Endothelial cell of umbilical vein (primary cell): ENCODE measurements around the gene UCKL1. TPM values are rescaled to one million over a fixed set of nuclear protein-coding genes. Genes with fewer than 3 reads are reported as not detected.

Source experiments
- BruUV-seq: library from RNA; stranded (reverse); fragments of 400-500 nt; replicated peaks from 2 replicates; lab custom pipeline; 2021; lab: Mats Ljungman, UMichigan
- CTCF ChIA-PET: fragments of 300-600, 350-600 bp; sonication (Branson Sonifier 250); formaldehyde crosslinking; loops from one replicate; lab custom pipeline; 2021; ENCODE audit warnings: antibody characterized with exemption, inconsistent platforms; lab: Charles Lee
- POLR2A ChIA-PET: fragments of 300-600, 350-600 bp; sonication (Branson Sonifier 250); formaldehyde crosslinking; loops from one replicate; lab custom pipeline; 2021; ENCODE audit warnings: antibody characterized with exemption, inconsistent platforms; lab: Charles Lee
- DNase-seq: peaks from one replicate; pipeline ENCODE4 v3.0.0-alpha.2; 2011; ENCODE audit warnings: low read depth, low spot score
- FAIRE-seq: peaks from 2 replicates; lab custom pipeline; 2011; peaks lifted over from hg19 to GRCh38; lab: Jason Lieb, UNC
- H2AFZ ChIP-seq: 2 replicates; pipeline ENCODE4 v1.6.0; 2012; ENCODE audit warnings: low read depth, low read length, control low read depth, inconsistent platforms
- H3K27ac ChIP-seq: 2 replicates; pipeline ENCODE4 v1.5.1; 2011; ENCODE audit warnings: low read depth, mild to moderate bottlenecking, control low read depth, low read length, moderate library complexity; ENCODE audit not compliant: insufficient read depth
- H3K27me3 ChIP-seq, 2 experiments: 2 replicates each; pipeline versions ENCODE4 v1.6.0 to v1.6.1; 2011; ENCODE audit warnings: low read length in 2 of 2, mixed read lengths in 1 of 2; ENCODE audit not compliant: control insufficient read depth in 2 of 2, insufficient read depth in 2 of 2
- H3K36me3 ChIP-seq, 2 experiments: 2 replicates in 1 of 2; 3 replicates in 1 of 2; pipeline ENCODE4 v1.5.1; 2011; ENCODE audit warnings: low read length in 2 of 2, mild to moderate bottlenecking in 1 of 2, moderate library complexity in 1 of 2; ENCODE audit not compliant: control insufficient read depth in 2 of 2, insufficient read depth in 2 of 2; ENCODE audit errors: extremely low read depth in 1 of 2
- H3K4me1 ChIP-seq: 3 replicates; pipeline ENCODE4 v1.5.1; 2011; ENCODE audit warnings: mild to moderate bottlenecking, low read length; ENCODE audit not compliant: control insufficient read depth, insufficient read depth; ENCODE audit errors: extremely low read depth
- H3K4me2 ChIP-seq: 2 replicates; pipeline ENCODE4 v1.6.1; 2011; ENCODE audit warnings: low read length, control low read depth, mixed read lengths; ENCODE audit not compliant: insufficient read depth
- H3K4me3 ChIP-seq, 3 experiments: fragments of 200-600 bp in 1 of 3; sonication (generic), shearing (Covaris generic) in 1 of 3; replicated peaks in 1 of 3; 2 replicates each; pipeline ENCODE4 v1.5.1; 2011 to 2016; ENCODE audit warnings: control low read depth in 3 of 3, low read length in 3 of 3, mild to moderate bottlenecking in 2 of 3, inconsistent platforms in 1 of 3, low read depth in 1 of 3, moderate library complexity in 1 of 3; ENCODE audit not compliant: insufficient read depth in 1 of 3
- H3K79me2 ChIP-seq: 2 replicates; pipeline ENCODE4 v1.6.0; 2012; ENCODE audit warnings: low read length, inconsistent platforms; ENCODE audit not compliant: control insufficient read depth, insufficient read depth
- H3K9ac ChIP-seq: replicated peaks from 2 replicates; pipeline ENCODE3; 2011; ENCODE audit warnings: low read length, control low read depth; ENCODE audit not compliant: insufficient read depth; ENCODE audit errors: extremely low read depth
- H3K9me1 ChIP-seq: replicated peaks from 3 replicates; pipeline ENCODE4 v1.6.0; 2011; ENCODE audit warnings: mild to moderate bottlenecking, low read length; ENCODE audit not compliant: control insufficient read depth, insufficient read depth; ENCODE audit errors: extremely low read depth
- H3K9me3 ChIP-seq: replicated peaks from 2 replicates; pipeline ENCODE4 v1.5.1; 2012; ENCODE audit warnings: low read length, inconsistent platforms; ENCODE audit not compliant: control insufficient read depth, insufficient read depth
- H4K20me1 ChIP-seq: replicated peaks from 2 replicates; pipeline ENCODE3; 2011; ENCODE audit warnings: mild to moderate bottlenecking, low read length; ENCODE audit not compliant: control insufficient read depth, insufficient read depth; ENCODE audit errors: extremely low read depth
- EZH2 ChIP-seq: IDR thresholded peaks from 2 replicates; pipeline ENCODE4 v1.6.1; 2012; ENCODE audit warnings: borderline replicate concordance, low read depth, mild to moderate bottlenecking, moderate library complexity, low read length, inconsistent platforms; ENCODE audit not compliant: severe bottlenecking
- FOS ChIP-seq: IDR thresholded peaks from 2 replicates; pipeline ENCODE4 v1.6.1; 2011; ENCODE audit warnings: mild to moderate bottlenecking, low read length, moderate library complexity, borderline replicate concordance; ENCODE audit not compliant: insufficient read depth
- GATA2 ChIP-seq: IDR thresholded peaks from 2 replicates; pipeline ENCODE4 v1.7.0; 2011; ENCODE audit warnings: low read depth, mild to moderate bottlenecking, moderate library complexity, mixed read lengths, low read length; ENCODE audit not compliant: insufficient read length, insufficient read depth
- JUN ChIP-seq: IDR thresholded peaks from 2 replicates; pipeline ENCODE4 v1.6.1; 2011; ENCODE audit warnings: borderline replicate concordance, low read depth; ENCODE audit not compliant: insufficient read length, insufficient read depth
- MAX ChIP-seq: IDR thresholded peaks from 2 replicates; pipeline ENCODE4 v1.6.1; 2011; ENCODE audit not compliant: insufficient read depth, insufficient read length
- MYC ChIP-seq: IDR thresholded peaks from one replicate; pipeline ENCODE4 v1.6.1; 2011; ENCODE audit warnings: mild to moderate bottlenecking, low read depth, low read length
- POLR2A ChIP-seq: IDR thresholded peaks from 2 replicates; pipeline ENCODE4 v1.6.1; 2012; ENCODE audit warnings: low read depth, mild to moderate bottlenecking, control low read depth, low read length
- POLR2AphosphoS5 ChIP-seq: IDR thresholded peaks from 2 replicates; pipeline ENCODE4 v1.6.1; 2012; ENCODE audit warnings: low read depth, mild to moderate bottlenecking, control low read depth, low read length, moderate library complexity; ENCODE audit not compliant: insufficient read depth
- dilution Hi-C: fragments of 300-500 bp; cut with MboI; formaldehyde crosslinking; loops from one replicate; pipeline ENCODE4 v1.15.0; 2019; ENCODE audit warnings: low sequenced_read_pairs; ENCODE audit not compliant: extremely low pct_ligation_motif_present
- intact Hi-C: fragments of 100-400 bp; cut with micrococcal nuclease; formaldehyde crosslinking; loops from one replicate; pipeline ENCODE4 v1.10.0; 2022
- polyA plus RNA-seq, 4 experiments: library from polyadenylated mRNA; depleted of rRNA in 3 of 4; stranded (reverse) in 3 of 4; unstranded in 1 of 4; fragments of >200 nt; gene quantifications; 2 replicates each; pipeline versions ENCODE4 v1.2.1 to v1.2.3, GENCODE V29; 2011 to 2012; ENCODE audit warnings: missing spikeins in 1 of 4
- total RNA-seq: library from RNA; stranded (reverse); gene quantifications from 2 replicates; pipeline ENCODE4 v1.2.3, GENCODE V29; 2021
- TF ChIP-seq, protein P1 (sequence below), 2 donors: IDR thresholded peaks; 1 replicate in 1 of 2; 2 replicates in 1 of 2; pipeline ENCODE4 v1.5.1; 2011; ENCODE audit warnings: low read length in 2 of 2, mild to moderate bottlenecking in 2 of 2, moderate library complexity in 2 of 2, control low read depth in 1 of 2, inconsistent platforms in 1 of 2, low read depth in 1 of 2; ENCODE audit not compliant: insufficient read depth in 1 of 2; ENCODE audit errors: extremely low read depth in 1 of 2

Gene UCKL1
- total and polyA plus RNA-seq, 2 donors (not counting 3 experiments of a cell fraction or from before 2014, with no cell fraction given) = 51.1 to 78.8 TPM

GRCh38 chr20:63952769-63953168 is 3.4 kb downstream of the UCKL1 start:
- Histone ChIP-seq H3K9ac (no peak overlapping the region), H3K9me3 (no peaks in the 10 kb centered on the region), H4K20me1 (no peaks in the 10 kb centered on the region), H2AFZ (no peak overlapping the region), H3K4me3 (no peak overlapping the region), H3K27me3 (no peaks in the 10 kb centered on the region), H3K4me2 (no peak overlapping the region), H3K36me3 (peaks cover 0 to 4% of the 10 kb centered on the region in 2 experiments), H3K27ac (no peak overlapping the region), H3K9me1 (no peaks in the 10 kb centered on the region), H3K79me2 (peaks cover 61% of the 10 kb centered on the region), H3K4me1 (peaks cover 23% of the 10 kb centered on the region)
- DNase-seq = no peak
- no TSS peak for BruUV-seq
- ChIA-PET POLR2A (no interaction called here), CTCF (no interaction called here)
- dilution Hi-C loops = no loop called here
- TF ChIP-seq FOS (no peak), JUN (no peak), MYC (no peak), GATA2 (no peak), MAX (no peak), EZH2 (no peak), POLR2AphosphoS5 (no peak), POLR2A (no peak)
- TF ChIP-seq, protein P1, sequence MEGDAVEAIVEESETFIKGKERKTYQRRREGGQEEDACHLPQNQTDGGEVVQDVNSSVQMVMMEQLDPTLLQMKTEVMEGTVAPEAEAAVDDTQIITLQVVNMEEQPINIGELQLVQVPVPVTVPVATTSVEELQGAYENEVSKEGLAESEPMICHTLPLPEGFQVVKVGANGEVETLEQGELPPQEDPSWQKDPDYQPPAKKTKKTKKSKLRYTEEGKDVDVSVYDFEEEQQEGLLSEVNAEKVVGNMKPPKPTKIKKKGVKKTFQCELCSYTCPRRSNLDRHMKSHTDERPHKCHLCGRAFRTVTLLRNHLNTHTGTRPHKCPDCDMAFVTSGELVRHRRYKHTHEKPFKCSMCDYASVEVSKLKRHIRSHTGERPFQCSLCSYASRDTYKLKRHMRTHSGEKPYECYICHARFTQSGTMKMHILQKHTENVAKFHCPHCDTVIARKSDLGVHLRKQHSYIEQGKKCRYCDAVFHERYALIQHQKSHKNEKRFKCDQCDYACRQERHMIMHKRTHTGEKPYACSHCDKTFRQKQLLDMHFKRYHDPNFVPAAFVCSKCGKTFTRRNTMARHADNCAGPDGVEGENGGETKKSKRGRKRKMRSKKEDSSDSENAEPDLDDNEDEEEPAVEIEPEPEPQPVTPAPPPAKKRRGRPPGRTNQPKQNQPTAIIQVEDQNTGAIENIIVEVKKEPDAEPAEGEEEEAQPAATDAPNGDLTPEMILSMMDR (IDR thresholded peaks at IDR 0.05; ENCODE audit: extremely low read depth in 1 of 2, insufficient read depth in 1 of 2, low read depth in 1 of 2, low read length in 2 of 2) = no peak
- intact Hi-C loops = no loop called here
- no peak for FAIRE-seq
